ENCODE results near the gene AATK. TPM values are rescaled to one million over a fixed set of nuclear protein-coding genes. Genes with fewer than 3 reads are reported as not detected.

AATK gene
- total RNA-seq, 4 donors from 2014 or later, result 0.51 to 5.9 (median 3.0) TPM

DNA sequence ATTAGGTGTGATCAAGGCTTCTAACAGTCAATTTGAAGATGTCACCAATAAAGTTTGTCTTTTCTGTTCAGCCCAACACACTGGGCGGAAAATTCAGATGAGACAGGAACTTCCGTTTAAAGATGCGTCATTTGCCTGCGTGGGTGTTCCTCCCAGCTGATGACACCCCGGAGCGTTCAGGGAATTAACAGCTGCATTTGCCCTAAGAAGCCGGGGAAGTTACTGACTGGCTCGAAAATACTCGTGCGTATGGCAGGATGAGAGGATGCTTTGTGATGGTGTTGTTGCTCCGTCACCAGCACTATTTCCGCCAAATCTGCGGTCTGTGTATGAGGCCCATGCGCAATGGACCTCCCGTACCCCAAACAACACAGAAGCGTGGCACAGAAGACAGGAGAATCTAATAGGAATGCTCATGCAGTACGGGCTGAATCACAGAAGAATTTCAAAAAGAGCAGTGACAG, 12.6 kb downstream of the AATK start:
- H3K9me3 ChIP-seq, result no peaks in the 10 kb centered on the region
- H3K36me3 ChIP-seq, result no peaks in the 10 kb centered on the region
- no peak for DNase-seq
- H3K27me3 ChIP-seq, result no peaks in the 10 kb centered on the region
- no peaks in the 10 kb centered on the region for H3K4me1 ChIP-seq
- TF ChIP-seq POLR2A (IDR thresholded peaks at IDR 0.05), result no peak
- TF ChIP-seq, protein P1, sequence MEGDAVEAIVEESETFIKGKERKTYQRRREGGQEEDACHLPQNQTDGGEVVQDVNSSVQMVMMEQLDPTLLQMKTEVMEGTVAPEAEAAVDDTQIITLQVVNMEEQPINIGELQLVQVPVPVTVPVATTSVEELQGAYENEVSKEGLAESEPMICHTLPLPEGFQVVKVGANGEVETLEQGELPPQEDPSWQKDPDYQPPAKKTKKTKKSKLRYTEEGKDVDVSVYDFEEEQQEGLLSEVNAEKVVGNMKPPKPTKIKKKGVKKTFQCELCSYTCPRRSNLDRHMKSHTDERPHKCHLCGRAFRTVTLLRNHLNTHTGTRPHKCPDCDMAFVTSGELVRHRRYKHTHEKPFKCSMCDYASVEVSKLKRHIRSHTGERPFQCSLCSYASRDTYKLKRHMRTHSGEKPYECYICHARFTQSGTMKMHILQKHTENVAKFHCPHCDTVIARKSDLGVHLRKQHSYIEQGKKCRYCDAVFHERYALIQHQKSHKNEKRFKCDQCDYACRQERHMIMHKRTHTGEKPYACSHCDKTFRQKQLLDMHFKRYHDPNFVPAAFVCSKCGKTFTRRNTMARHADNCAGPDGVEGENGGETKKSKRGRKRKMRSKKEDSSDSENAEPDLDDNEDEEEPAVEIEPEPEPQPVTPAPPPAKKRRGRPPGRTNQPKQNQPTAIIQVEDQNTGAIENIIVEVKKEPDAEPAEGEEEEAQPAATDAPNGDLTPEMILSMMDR (IDR thresholded peaks at IDR 0.05), result no peak
- no peak overlapping the region for H3K27ac ChIP-seq
- intact Hi-C loops (cut with DNase I; ENCODE audit: low total_unique reads), result no loop called here
- H3K4me3 ChIP-seq, result no peak overlapping the region

DNA sequence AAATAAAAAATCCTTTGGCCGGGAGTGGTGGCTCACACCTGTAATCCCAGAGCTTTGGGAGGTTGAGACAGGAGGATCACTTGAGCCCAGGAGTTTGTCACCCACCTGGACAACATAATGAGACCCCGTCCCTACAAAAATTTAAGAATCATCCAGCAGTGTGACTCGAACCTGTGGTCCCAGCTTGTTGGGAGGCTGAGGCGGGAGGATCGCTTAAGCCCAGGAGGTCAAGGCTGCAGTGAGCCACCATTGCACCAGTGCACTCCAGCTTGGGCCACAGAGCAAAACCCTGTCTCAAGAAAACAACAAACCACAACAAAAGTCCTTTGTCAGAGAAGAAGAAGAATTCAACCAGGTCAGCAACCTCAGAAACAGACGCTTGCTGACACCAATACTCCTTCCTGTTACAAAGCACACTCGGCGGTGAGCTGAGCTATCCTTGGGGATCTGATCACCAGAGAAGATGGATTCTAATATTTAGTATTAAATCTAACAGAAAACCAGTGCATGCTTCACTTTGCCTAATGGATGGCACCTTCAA, 13.7 kb downstream of the AATK start:
- intact Hi-C loops (cut with DNase I; ENCODE audit: low total_unique reads), result no loop called here
- H3K4me1 ChIP-seq, result no peaks in the 10 kb centered on the region
- no peak for TF ChIP-seq POLR2A (IDR thresholded peaks at IDR 0.05)
- TF ChIP-seq, protein P1 (IDR thresholded peaks at IDR 0.05), result no peak

DNA sequence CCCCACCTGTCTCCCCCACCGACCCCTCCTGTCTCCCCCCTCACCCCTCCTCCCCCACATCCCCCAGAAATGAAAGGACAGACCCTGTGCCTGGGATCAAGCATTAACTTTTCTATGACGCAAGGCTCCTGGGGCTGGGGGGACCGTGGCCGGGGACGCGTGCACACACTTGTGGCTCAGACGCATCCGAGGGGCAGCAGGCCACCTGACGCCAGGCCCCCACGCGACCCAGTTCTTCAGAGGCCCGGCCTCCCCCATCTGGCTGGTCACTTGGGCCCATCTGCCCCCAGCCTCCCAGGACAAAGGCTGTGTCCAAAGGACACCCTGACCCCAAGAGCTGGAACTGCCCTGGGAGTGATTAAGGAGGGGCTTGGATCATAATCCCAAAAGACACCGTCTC, 14.7 kb downstream of the AATK start:
- H3K27me3 ChIP-seq, result no peaks in the 10 kb centered on the region
- TF ChIP-seq, protein P1 (IDR thresholded peaks at IDR 0.05), result no peak
- no peak overlapping the region for H3K4me3 ChIP-seq
- H3K4me1 ChIP-seq, result no peaks in the 10 kb centered on the region
- DNase-seq, result no peak
- intact Hi-C loops (cut with DNase I; ENCODE audit: low total_unique reads), result no loop called here
- H3K9me3 ChIP-seq, result no peaks in the 10 kb centered on the region
- H3K27ac ChIP-seq, result no peak overlapping the region
- H3K36me3 ChIP-seq, result no peaks in the 10 kb centered on the region

More for the DNA sequence above, 13.7 kb downstream of the AATK start:
- no peak overlapping the region for H3K4me3 ChIP-seq
- no peaks in the 10 kb centered on the region for H3K9me3 ChIP-seq
- no peaks in the 10 kb centered on the region for H3K27me3 ChIP-seq
- H3K27ac ChIP-seq, result no peak overlapping the region
- DNase-seq, result no peak
- no peaks in the 10 kb centered on the region for H3K36me3 ChIP-seq

DNA sequence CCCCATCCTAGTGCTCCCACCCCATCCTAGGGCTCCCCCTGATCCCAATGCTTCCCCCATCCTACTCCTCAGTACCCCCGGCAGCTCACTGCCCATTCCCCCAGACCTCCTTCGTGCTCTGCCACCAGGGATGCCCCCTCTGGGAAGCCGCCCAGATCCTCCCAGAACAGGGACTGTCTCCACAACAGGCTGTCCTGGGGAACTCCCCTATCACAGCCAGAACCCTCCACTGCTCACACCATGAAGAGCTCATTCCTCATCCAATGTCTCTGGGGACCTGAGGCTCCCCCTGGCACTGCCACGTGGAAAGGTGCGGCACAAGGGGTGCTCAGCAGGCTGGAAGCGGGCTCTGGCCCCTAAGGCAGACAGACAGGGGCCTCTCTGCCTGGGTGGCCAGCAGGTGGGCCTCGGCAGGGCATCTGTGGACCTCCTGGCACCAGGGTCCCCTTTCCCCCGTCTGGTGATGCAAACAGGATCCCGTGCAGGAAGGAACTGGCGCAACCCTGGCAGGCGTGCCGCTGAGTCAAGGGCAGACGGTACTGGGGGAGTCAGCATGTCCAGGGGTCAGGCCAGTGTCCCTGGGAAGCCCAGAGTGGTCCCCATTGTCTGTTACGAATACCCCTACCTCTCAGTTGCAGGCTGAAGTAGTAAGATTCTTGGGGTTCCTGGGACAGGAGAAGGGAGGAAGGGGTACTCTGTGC, 15.5 kb downstream of the AATK start:
- peak in 1 of 2 donors; percentile 39 for DNase-seq
- H3K4me3 ChIP-seq, result no peak overlapping the region
- intact Hi-C loops (cut with DNase I; ENCODE audit: low total_unique reads), result no loop called here
- no peaks in the 10 kb centered on the region for H3K4me1 ChIP-seq
- TF ChIP-seq, protein P1 (IDR thresholded peaks at IDR 0.05), result no peak
- TF ChIP-seq POLR2A (IDR thresholded peaks at IDR 0.05), result no peak
- no peaks in the 10 kb centered on the region for H3K36me3 ChIP-seq
- no peaks in the 10 kb centered on the region for H3K27me3 ChIP-seq
- no peaks in the 10 kb centered on the region for H3K9me3 ChIP-seq
- no peak overlapping the region for H3K27ac ChIP-seq

DNA sequence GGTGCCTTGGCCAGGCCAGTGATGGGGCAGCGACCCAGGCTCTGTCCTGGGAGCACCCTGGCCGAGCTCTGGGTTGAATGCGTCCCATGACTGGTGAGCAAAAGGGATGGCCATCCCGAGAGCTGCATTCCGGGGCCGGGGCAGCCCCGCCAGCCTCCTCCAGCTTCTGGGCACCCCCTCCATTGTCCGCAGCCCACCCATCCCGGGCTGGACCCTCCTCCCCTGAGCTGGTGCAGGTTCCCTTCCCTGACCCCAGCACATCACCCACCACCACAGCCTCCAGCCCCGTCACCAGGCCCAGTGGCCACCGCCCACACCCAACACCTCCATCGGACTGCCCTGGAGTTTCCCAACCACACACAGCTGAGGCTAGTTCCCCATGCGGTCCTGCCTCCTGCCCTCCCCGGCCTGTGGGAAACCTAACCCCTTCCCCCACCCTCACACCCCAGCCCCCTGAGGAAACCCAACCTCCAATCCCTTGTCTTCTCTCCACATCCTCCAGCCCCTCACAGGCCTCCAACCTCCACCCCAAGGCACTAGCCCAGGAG, 17.0 kb downstream of the AATK start:
- intact Hi-C loops (cut with DNase I; ENCODE audit: low total_unique reads), result no loop called here
- no peak for DNase-seq
- no peak for TF ChIP-seq POLR2A (IDR thresholded peaks at IDR 0.05)
- TF ChIP-seq, protein P1 (IDR thresholded peaks at IDR 0.05), result no peak

More for the DNA sequence above, 17.0 kb downstream of the AATK start:
- Histone ChIP-seq H3K9me3 (no peaks in the 10 kb centered on the region), H3K4me1 (no peaks in the 10 kb centered on the region), H3K4me3 (no peak overlapping the region), H3K27me3 (no peaks in the 10 kb centered on the region), H3K27ac (no peak overlapping the region), H3K36me3 (no peaks in the 10 kb centered on the region)
